Stomach (tissue), 4 donors: ENCODE data around the gene SLC24A3.

Source experiments
- CTCF ChIP-seq, 7 experiments: fragments of 450-650 bp in 4 of 7; fragments of 200-600 bp in 3 of 7; sonication (generic) in 3 of 7; IDR thresholded peaks; one replicate each; pipeline ENCODE4 v1.5.1; 2016 to 2019; ENCODE audit warnings: antibody characterized with exemption in 7 of 7, control low read depth in 2 of 7, mild to moderate bottlenecking in 1 of 7
- POLR2AphosphoS5 ChIP-seq, 3 donors: sonication (generic); formaldehyde crosslinking; IDR thresholded peaks; one replicate each; pipeline ENCODE4 v1.6.1; 2016; ENCODE audit warnings: antibody characterized with exemption in 3 of 3

GRCh38 chr20:19727251-19727847, 514.9 kb downstream of the SLC24A3 start:
- TF ChIP-seq CTCF (IDR thresholded peaks at IDR 0.05) (no peak), POLR2AphosphoS5 (IDR thresholded peaks at IDR 0.05) (no peak)
